TTC549 (cell line): ENCODE results near the gene PI4KB.
"Not testable (repeated sequence)": the region's sequence is repeated elsewhere in the genome, so short reads cannot be mapped to it uniquely, and the experiment has no call there.

ENCODE experiments used
- FAIRE-seq: peaks from 2 replicates; lab custom pipeline; 2012; peaks lifted over from hg19 to GRCh38; lab: Jason Lieb, UNC

PI4KB gene

GRCh38 chr1:151327223-151327902 is at the start of gene PI4KB:
Gene PI4KB (minus strand): TSS chr1:151327416. CDS start chr1:151316481, 10,935 bp downstream.
- FAIRE-seq, result peak; percentile 99

- FAIRE-seq, result no peak
Observed at GRCh38 chr1:151373196-151373595, 46.0 kb upstream of the PI4KB start.

GRCh38 chr1:151372058-151372934 is 45.1 kb upstream of the PI4KB start, which contains the start of gene SELENBP1:
Gene SELENBP1 (minus strand): TSS chr1:151372705. CDS start chr1:151372641, 64 bp downstream.
- FAIRE-seq, result no peak

GRCh38 chr1:151371370-151372057 is 44.3 kb upstream of the PI4KB start:
- FAIRE-seq, result no peak

GRCh38 chr1:151370211-151370911 is 43.1 kb upstream of the PI4KB start:
- no peak for FAIRE-seq

GRCh38 chr1:151369621-151370048 is 42.4 kb upstream of the PI4KB start:
- no peak for FAIRE-seq

- no peak for FAIRE-seq
Observed at GRCh38 chr1:151369302-151369610, 42.0 kb upstream of the PI4KB start.

GRCh38 chr1:151368393-151369301 is 41.4 kb upstream of the PI4KB start:
- FAIRE-seq, result no peak

- FAIRE-seq, result no peak
Observed at GRCh38 chr1:151367658-151368392, 40.6 kb upstream of the PI4KB start.

GRCh38 chr1:151364996-151365395 is 37.8 kb upstream of the PI4KB start:
- no peak for FAIRE-seq

GRCh38 chr1:151362308-151363155 is 35.3 kb upstream of the PI4KB start:
- FAIRE-seq, result no peak

GRCh38 chr1:151361883-151362282 is 34.7 kb upstream of the PI4KB start:
- no peak for FAIRE-seq

- no peak for FAIRE-seq
Observed at GRCh38 chr1:151356696-151357095, 29.5 kb upstream of the PI4KB start.

GRCh38 chr1:151352021-151352718 is 25.0 kb upstream of the PI4KB start:
- no peak for FAIRE-seq

GRCh38 chr1:151350323-151350722 is 23.1 kb upstream of the PI4KB start:
- not testable (repeated sequence) for FAIRE-seq

GRCh38 chr1:151347523-151348246 is 20.5 kb upstream of the PI4KB start:
- no peak for FAIRE-seq

GRCh38 chr1:151346769-151347522 is 19.7 kb upstream of the PI4KB start, which contains the start of gene RFX5:
Gene RFX5 (minus strand): TSS chr1:151347252. CDS start chr1:151346320, 932 bp downstream.
- peak; percentile 100 for FAIRE-seq
